Transverse colon (tissue), 4 donors: Measurements from ENCODE around the gene SLC12A3. TPM values are rescaled to one million over a fixed set of nuclear protein-coding genes. Genes with fewer than 3 reads are reported as not detected.

Experiments
- DNase-seq: peaks from one replicate; pipeline ENCODE4 v3.0.0-alpha.2; 2019
- H3K27ac ChIP-seq, 4 donors: fragments of 200-600 bp; sonication (generic); 2 replicates each; pipeline ENCODE4 v1.5.1; 2016 to 2018; ENCODE audit warnings: inconsistent platforms in 4 of 4
- H3K27me3 ChIP-seq: fragments of 200-600 bp; sonication (generic); 2 replicates; pipeline ENCODE4 v1.5.1; 2017; ENCODE audit warnings: inconsistent platforms
- H3K36me3 ChIP-seq, 4 donors: fragments of 200-600 bp; sonication (generic); 2 replicates each; pipeline ENCODE4 v1.5.1; 2017 to 2019; ENCODE audit warnings: inconsistent platforms in 4 of 4
- H3K4me1 ChIP-seq, 4 donors: fragments of 200-600 bp; sonication (generic); 2 replicates each; pipeline ENCODE4 v1.5.1; 2017 to 2020; ENCODE audit warnings: inconsistent platforms in 4 of 4
- H3K4me3 ChIP-seq, 4 donors: fragments of 200-600 bp; sonication (generic); 1 replicate in 1 of 4; 2 replicates in 3 of 4; pipeline versions ENCODE4 v1.5.1 to v1.6.1; 2017 to 2019; ENCODE audit warnings: inconsistent platforms in 4 of 4
- H3K9me3 ChIP-seq, 2 donors: fragments of 200-600 bp; sonication (generic); 2 replicates each; pipeline ENCODE4 v1.5.1; 2017 to 2019; ENCODE audit warnings: inconsistent platforms in 2 of 2
- CTCF ChIP-seq, 5 experiments: fragments of 200-600 bp in 3 of 5; fragments of 450-650 bp in 2 of 5; sonication (generic) in 3 of 5; IDR thresholded peaks; 1 replicate in 2 of 5; 2 replicates in 3 of 5; pipeline ENCODE4 v1.5.1; 2016 to 2017; ENCODE audit warnings: antibody characterized with exemption in 5 of 5, inconsistent platforms in 3 of 5, mild to moderate bottlenecking in 2 of 5, moderate library complexity in 1 of 5
- EP300 ChIP-seq: sonication (generic); formaldehyde crosslinking; IDR thresholded peaks from one replicate; pipeline ENCODE4 v1.6.1; 2017; ENCODE audit warnings: antibody characterized with exemption, low read depth
- POLR2A ChIP-seq: fragments of 450-650 bp; IDR thresholded peaks from one replicate; pipeline ENCODE4 v1.6.1; 2016; ENCODE audit warnings: antibody characterized with exemption, mild to moderate bottlenecking, moderate library complexity
- POLR2AphosphoS5 ChIP-seq, 3 donors: sonication (generic); formaldehyde crosslinking; IDR thresholded peaks; one replicate each; pipeline ENCODE4 v1.6.1; 2016; ENCODE audit warnings: antibody characterized with exemption in 3 of 3
- WGBS, 2 donors: methylation state at CpG; one replicate each; pipeline ENCODE4 v1.1.5; 2018; ENCODE audit warnings: low coverage in 1 of 2; 5-methylcytosine and 5-hydroxymethylcytosine counted together
- in situ Hi-C, 4 donors: fragments of 200-750 bp; cut with MboI; loops; one replicate each; pipeline versions ENCODE4 v1.15.0 to v1.15.1; 2017; ENCODE audit warnings: low sequenced_read_pairs in 3 of 4, low pct_ligation_motif_present in 1 of 4, low pct_unique_long_range_greater_than_20kb in 1 of 4
- intact Hi-C: fragments of 100-400 bp; cut with DNase I; formaldehyde crosslinking; loops from one replicate; pipeline ENCODE4 v1.15.1; 2023; ENCODE audit warnings: low total_unique reads
- total RNA-seq, 4 donors: library from RNA; depleted of rRNA; stranded (reverse); fragments of >200 nt; gene quantifications; one replicate each; pipeline ENCODE4 v1.1.0, GENCODE V29; 2016

Gene SLC12A3
- total RNA-seq, 4 donors from 2014 or later = not detected

GRCh38 chr16:56851671-56852400 lies 13.2 kb upstream of the SLC12A3 start:
- 73% methylated on average over 8 of the region's 8 CpGs; no CpG with 5 or more reads in 1 of the 2 donors for WGBS, 2 donors
- DNase-seq = no peak

GRCh38 chr16:56852401-56852730 lies 12.6 kb upstream of the SLC12A3 start:
- peaks cover 0 to 3% (median 0%) of the 10 kb centered on the region in 4 donors for H3K4me1 ChIP-seq
- TF ChIP-seq EP300 = no peak
- no peak for TF ChIP-seq POLR2A
- TF ChIP-seq CTCF (IDR thresholded peaks at IDR 0.05) = no peak
- TF ChIP-seq POLR2AphosphoS5 (IDR thresholded peaks at IDR 0.05) = no peak
- no peak for DNase-seq
- H3K27me3 ChIP-seq = no peaks in the 10 kb centered on the region
- H3K9me3 ChIP-seq = no peaks in the 10 kb centered on the region
- no peak overlapping the region for H3K27ac ChIP-seq
- no peaks in the 10 kb centered on the region for H3K36me3 ChIP-seq
- intact Hi-C loops (no loop called here), in situ Hi-C loops (loop anchor here in 2 of 4 donors (25.0 kb wide), 2 partner anchors 210 to 310 kb away; no protein-coding TSS in a partner anchor)
- no peak overlapping the region for H3K4me3 ChIP-seq
- WGBS, 2 donors = 53 to 70% methylated on average over 2 to 3 of the region's 3 CpGs

More at GRCh38 chr16:56851671-56852400, 13.2 kb upstream of the SLC12A3 start:
- intact Hi-C loops = no loop called here
- H3K27me3 ChIP-seq = no peaks in the 10 kb centered on the region
- H3K4me3 ChIP-seq = no peak overlapping the region
- H3K36me3 ChIP-seq = no peaks in the 10 kb centered on the region
- no peak overlapping the region for H3K27ac ChIP-seq
- no peaks in the 10 kb centered on the region for H3K9me3 ChIP-seq
- in situ Hi-C loops = loop anchor here in 2 of 4 donors (25.0 kb wide), 2 partner anchors 210 to 310 kb away; no protein-coding TSS in a partner anchor
- H3K4me1 ChIP-seq = peaks cover 0 to 3% (median 0%) of the 10 kb centered on the region in 4 donors
- TF ChIP-seq CTCF (IDR thresholded peaks at IDR 0.05) (no peak), EP300 (no peak), POLR2AphosphoS5 (IDR thresholded peaks at IDR 0.05) (no peak)

DNA sequence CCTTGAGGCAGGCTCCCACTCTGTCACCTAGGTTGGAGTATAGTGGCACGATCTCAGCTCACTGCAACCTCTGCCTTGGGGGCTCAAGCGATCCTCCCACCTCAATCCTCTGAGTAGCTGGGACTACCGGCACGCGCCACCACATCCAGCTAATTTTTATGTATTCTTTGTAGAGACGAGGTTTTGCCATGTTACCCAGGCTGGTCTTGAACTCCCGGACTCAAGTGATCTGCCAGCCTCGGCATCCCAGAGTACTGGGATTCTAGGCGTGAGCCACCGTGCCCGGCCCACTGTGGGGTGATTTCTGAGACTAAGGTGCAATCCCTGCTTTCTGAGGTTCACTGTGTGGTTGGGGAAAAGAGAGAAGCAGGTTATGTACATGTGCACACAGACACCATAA lies 12.0 kb upstream of the SLC12A3 start:
- intact Hi-C loops = no loop called here
- WGBS, 2 donors = 97 to 100% methylated on average over 3 to 11 of the region's 11 CpGs
- Histone ChIP-seq H3K9me3 (no peaks in the 10 kb centered on the region), H3K27ac (no peak overlapping the region), H3K27me3 (no peaks in the 10 kb centered on the region), H3K36me3 (no peaks in the 10 kb centered on the region), H3K4me3 (no peak overlapping the region), H3K4me1 (peaks cover 0 to 3% (median 0%) of the 10 kb centered on the region in 4 donors)
- DNase-seq = no peak
- TF ChIP-seq POLR2A (no peak), EP300 (no peak), CTCF (IDR thresholded peaks at IDR 0.05) (no peak), POLR2AphosphoS5 (IDR thresholded peaks at IDR 0.05) (no peak)
- in situ Hi-C loops = loop anchor here in 2 of 4 donors (25.0 kb wide), 2 partner anchors 209 to 309 kb away; no protein-coding TSS in a partner anchor

DNA sequence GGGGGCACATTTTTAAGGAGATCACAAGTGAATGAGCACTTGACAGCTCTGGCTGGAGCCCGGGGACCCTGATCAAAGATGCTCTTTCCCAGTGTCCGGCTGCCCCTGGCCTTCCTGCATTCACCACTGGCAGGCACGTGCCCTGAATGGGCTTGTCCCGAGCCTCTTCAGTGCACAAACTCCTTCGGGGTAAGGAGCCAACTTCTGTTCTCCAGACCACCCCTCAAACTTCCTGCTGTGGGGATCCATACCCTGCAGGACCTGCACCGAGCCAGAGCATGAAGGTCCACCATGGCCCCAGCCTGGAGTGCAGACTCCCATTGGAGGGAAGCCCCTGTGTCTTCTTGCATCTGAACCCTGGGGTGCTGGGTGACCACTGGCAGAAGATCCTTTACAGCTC lies 9.8 kb upstream of the SLC12A3 start:
- Histone ChIP-seq H3K36me3 (no peaks in the 10 kb centered on the region), H3K27me3 (no peaks in the 10 kb centered on the region), H3K4me1 (no peaks in the 10 kb centered on the region), H3K9me3 (no peaks in the 10 kb centered on the region), H3K4me3 (no peak overlapping the region), H3K27ac (no peak overlapping the region)
- intact Hi-C loops (no loop called here), in situ Hi-C loops (loop anchor here in 2 of 4 donors (25.0 kb wide), 2 partner anchors 207 to 307 kb away; no protein-coding TSS in a partner anchor)
- 94% methylated on average over 6 of the region's 6 CpGs; no CpG with 5 or more reads in 1 of the 2 donors for WGBS, 2 donors
- no peak for TF ChIP-seq POLR2AphosphoS5 (IDR thresholded peaks at IDR 0.05)
- no peak for TF ChIP-seq CTCF (IDR thresholded peaks at IDR 0.05)
- no peak for TF ChIP-seq POLR2A
- TF ChIP-seq EP300 = no peak
- DNase-seq = no peak
